Measurements from ENCODE around the gene SRSF12.

DNA sequence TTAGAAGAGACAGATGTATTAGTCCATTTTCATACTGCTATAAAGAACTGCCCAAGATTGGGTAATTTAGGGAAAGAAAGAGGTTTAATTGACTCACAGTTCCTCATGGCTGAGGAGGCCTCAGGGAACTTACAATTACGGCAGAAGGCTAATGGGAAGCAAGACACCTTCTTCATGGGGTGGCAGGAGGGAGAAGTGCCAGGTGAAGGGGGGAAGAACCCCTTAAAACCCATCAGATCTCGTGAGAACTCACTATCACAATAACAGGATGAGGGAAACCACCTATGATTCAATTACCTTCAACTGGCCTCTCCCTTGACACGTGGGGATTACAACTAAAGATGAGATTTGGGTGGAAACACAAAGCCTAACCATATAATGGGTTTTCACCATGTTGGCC is 66.2 kb downstream of the SRSF12 start:
- TF ChIP-seq, protein P1, sequence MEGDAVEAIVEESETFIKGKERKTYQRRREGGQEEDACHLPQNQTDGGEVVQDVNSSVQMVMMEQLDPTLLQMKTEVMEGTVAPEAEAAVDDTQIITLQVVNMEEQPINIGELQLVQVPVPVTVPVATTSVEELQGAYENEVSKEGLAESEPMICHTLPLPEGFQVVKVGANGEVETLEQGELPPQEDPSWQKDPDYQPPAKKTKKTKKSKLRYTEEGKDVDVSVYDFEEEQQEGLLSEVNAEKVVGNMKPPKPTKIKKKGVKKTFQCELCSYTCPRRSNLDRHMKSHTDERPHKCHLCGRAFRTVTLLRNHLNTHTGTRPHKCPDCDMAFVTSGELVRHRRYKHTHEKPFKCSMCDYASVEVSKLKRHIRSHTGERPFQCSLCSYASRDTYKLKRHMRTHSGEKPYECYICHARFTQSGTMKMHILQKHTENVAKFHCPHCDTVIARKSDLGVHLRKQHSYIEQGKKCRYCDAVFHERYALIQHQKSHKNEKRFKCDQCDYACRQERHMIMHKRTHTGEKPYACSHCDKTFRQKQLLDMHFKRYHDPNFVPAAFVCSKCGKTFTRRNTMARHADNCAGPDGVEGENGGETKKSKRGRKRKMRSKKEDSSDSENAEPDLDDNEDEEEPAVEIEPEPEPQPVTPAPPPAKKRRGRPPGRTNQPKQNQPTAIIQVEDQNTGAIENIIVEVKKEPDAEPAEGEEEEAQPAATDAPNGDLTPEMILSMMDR (conservative IDR thresholded peaks at IDR 0.05 in 1 of 2, IDR thresholded peaks at IDR 0.05 in 1 of 2; ENCODE audit: low read depth in 1 of 2, low read length in 2 of 2), result no peak
- no peak for TF ChIP-seq EZH2 (IDR thresholded peaks at IDR 0.05; ENCODE audit: low read length, missing control alignments)

Measured in fibroblast of lung (primary cell).